ENCODE measurements around the gene PEX7.

Gene PEX7, protein sequence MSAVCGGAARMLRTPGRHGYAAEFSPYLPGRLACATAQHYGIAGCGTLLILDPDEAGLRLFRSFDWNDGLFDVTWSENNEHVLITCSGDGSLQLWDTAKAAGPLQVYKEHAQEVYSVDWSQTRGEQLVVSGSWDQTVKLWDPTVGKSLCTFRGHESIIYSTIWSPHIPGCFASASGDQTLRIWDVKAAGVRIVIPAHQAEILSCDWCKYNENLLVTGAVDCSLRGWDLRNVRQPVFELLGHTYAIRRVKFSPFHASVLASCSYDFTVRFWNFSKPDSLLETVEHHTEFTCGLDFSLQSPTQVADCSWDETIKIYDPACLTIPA

DNA sequence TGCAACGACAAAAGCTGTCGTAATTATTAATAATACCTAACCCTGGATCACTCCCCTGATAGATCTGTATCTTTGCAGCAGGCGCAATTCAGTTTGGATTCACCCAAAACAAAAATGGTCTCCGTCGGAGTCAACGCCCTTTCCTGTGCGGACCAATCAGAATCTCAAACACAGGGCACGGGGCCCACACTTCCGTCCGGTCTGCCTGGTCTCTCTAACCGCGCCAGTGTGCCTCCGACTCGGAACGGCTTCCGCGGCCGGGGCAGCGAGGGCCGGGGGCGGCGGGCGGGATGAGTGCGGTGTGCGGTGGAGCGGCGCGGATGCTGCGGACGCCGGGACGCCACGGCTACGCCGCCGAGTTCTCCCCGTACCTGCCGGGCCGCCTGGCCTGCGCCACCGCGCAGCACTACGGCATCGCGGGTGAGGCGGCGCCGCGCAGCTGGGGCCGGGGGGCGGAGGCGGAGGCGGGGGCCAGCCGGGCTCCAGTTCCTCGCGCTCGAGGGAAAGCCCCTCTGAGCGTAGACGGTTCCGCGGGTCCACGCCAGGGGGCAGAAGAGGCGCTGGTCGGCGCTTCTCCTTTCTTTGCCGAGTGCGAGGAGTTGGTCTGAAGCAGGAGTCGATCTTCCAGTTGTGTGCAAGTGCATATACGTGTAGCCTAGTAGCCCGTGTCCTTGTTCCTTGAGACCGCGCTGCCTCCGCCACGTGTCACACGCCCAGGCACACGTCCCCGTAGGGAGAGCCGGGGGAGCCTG, at the start of gene PEX7:
TSS of gene PEX7 (plus strand) at position 217 of the 752 bp plus-strand sequence. CDS start at position 291, 74 bp downstream.
- H3K4me3 Mint-ChIP-seq = peak within 1 kb of the TSS; percentile 87
- peaks cover 18% of the 10 kb centered on the region for H3K36me3 Mint-ChIP-seq (ENCODE audit: low read depth)
- peaks cover 21% of the 10 kb centered on the region for H3K4me1 Mint-ChIP-seq (ENCODE audit: low read depth)
- H3K27me3 Mint-ChIP-seq = no peaks in the 10 kb centered on the region
- H3K27ac Mint-ChIP-seq = peak within 1 kb of the TSS; percentile 86
- intact Hi-C loops (cut with micrococcal nuclease) = no loop called here
- H3K9me3 Mint-ChIP-seq = no peaks in the 10 kb centered on the region

DNA sequence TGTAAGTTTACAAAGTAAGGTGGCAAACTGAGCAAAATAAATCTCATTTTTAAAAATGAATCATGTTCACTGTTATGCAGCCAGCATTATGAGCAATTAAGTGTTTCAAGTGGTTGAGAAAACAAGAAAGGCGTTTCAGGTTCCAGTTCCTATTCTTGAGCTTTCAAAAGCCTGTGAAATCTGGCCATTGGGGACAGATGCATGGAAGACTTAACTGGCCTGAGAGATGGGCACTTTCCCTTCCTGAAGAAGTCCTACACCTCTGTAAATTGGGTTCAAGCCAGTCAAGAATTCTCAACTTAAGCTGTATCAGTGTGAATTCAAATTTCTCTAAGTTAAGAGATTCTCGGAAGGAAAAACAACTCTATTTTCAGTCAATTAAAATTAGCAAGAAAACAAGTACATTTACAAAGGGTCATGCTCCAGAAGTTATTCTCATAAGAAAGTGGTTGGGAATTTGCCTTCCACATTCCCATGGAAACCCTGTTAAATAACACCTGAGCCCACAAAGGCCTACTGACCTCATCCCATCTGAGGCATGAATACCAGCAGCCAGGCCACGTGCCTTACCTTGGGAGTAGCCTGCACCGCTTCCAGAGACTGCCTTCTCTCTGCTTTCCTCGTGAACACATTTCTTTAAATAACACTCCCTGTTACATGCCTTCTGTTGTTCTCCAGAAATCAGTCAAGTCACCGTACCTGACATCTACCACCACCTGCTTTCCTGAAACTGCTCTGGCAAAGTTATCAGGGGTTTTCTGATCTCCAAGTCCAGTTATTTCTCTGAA, 49.5 kb upstream of the PEX7 start:
- no peaks in the 10 kb centered on the region for H3K9me3 Mint-ChIP-seq
- H3K4me1 Mint-ChIP-seq (ENCODE audit: low read depth) = peaks cover 63% of the 10 kb centered on the region
- intact Hi-C loops (cut with micrococcal nuclease) = no loop called here
- peak overlapping the region; percentile 21 for H3K27ac Mint-ChIP-seq
- H3K27me3 Mint-ChIP-seq = no peaks in the 10 kb centered on the region
- H3K36me3 Mint-ChIP-seq (ENCODE audit: low read depth) = peaks cover 12% of the 10 kb centered on the region
- no peak overlapping the region for H3K4me3 Mint-ChIP-seq

DNA sequence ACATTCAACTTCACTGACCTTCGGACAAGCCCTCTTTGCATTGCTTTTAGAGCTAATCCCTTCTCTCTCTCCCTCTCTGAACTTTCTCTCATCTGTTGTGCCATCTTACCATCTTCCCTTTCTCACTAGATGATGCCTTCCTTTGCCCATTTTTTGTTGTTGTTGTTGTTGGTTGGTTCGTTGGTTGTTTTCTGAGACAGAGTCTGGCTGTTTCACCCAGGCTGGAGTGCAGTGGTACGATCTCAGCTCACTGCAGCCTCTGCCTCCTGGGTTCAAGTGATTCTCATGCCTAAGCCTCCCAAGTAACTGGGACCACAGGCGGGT, 49.0 kb upstream of the PEX7 start:
- H3K27me3 Mint-ChIP-seq = no peaks in the 10 kb centered on the region
- no peak overlapping the region for H3K4me3 Mint-ChIP-seq
- peak overlapping the region; percentile 21 for H3K27ac Mint-ChIP-seq
- H3K4me1 Mint-ChIP-seq (ENCODE audit: low read depth) = peaks cover 57% of the 10 kb centered on the region
- intact Hi-C loops (cut with micrococcal nuclease) = no loop called here
- H3K9me3 Mint-ChIP-seq = no peaks in the 10 kb centered on the region
- H3K36me3 Mint-ChIP-seq (ENCODE audit: low read depth) = peaks cover 12% of the 10 kb centered on the region

DNA sequence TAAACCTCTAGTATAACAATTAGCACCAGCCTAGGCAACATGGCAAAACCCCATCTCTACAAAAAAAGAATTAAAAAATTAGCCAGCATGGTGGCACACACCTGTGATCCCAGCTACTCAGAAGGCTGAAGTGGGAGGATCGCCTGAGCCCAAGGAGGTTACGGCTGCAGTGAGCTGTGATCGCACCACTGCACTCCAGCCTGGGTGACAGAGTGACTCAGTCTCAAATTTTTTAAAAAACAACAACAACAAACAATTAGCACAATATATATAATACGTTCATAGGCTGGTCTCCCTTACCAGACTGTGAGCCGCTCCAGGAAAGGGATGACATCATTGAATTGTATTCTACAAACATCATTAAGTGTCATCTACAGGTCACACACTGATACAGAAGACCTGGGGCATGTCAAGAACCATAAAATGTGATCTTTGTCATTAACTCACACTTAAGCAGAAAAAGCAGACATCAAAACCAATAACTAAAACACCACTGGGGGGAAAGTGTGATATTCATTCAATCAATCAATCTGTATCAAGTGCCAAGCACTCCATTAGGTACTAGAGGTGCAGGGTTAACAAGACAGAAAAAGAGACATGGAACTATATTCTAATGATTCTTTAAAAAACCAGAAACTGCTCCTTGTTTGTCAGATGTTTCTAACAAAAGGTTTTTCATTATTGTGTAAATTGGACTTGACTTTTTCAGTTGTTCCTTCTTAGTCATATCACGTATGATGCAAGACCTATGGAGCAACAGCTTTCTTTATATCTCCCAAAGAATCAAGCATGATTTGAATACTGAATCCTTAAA, 48.0 kb upstream of the PEX7 start:
- no peaks in the 10 kb centered on the region for H3K27me3 Mint-ChIP-seq
- no peak overlapping the region for H3K4me3 Mint-ChIP-seq
- H3K4me1 Mint-ChIP-seq (ENCODE audit: low read depth) = peaks cover 51% of the 10 kb centered on the region
- H3K36me3 Mint-ChIP-seq (ENCODE audit: low read depth) = peaks cover 12% of the 10 kb centered on the region
- peak overlapping the region; percentile 21 for H3K27ac Mint-ChIP-seq
- H3K9me3 Mint-ChIP-seq = no peaks in the 10 kb centered on the region
- intact Hi-C loops (cut with micrococcal nuclease) = no loop called here

DNA sequence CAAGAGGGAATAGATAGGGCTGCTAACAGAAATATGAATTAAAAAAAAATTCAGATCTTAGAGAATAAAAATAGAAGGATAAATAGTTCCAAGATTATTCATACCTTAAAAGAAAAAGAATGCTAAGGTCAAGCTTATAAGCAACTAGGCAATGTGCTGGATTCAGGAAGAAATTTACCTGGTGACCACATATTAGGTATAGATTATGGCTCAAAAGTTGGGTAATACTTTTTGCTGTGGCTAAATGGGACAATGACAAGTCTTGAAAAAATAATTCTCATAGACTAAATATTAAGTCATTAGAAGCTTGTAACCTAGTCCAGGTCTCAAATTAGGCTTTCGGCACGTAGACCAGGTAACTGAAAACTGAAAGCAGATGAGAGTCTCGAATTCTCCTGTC, 47.3 kb upstream of the PEX7 start:
- intact Hi-C loops (cut with micrococcal nuclease) = no loop called here
- Mint-ChIP-seq H3K27me3 (no peaks in the 10 kb centered on the region), H3K9me3 (no peaks in the 10 kb centered on the region), H3K27ac (peak overlapping the region; percentile 21), H3K4me1 (ENCODE audit: low read depth) (peaks cover 48% of the 10 kb centered on the region), H3K4me3 (no peak overlapping the region), H3K36me3 (ENCODE audit: low read depth) (peaks cover 12% of the 10 kb centered on the region)

DNA sequence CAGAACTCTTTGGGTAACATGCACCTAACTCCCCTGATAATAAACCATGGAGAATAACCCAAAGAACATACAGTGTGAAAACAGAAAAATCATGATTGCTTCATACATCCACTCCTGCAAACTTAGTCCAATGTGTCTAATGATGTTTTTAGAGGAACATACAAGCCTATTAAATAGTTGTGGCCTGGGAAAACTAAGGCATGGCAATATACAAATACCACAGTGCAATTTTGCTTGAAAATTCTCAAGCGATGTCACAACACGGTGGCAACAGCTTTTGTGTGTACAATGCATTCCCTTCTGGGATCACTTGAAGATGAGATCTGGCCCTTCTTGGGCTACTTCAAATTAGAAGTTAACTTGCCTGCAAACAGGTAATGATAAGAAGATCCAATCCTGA, 46.8 kb upstream of the PEX7 start:
- intact Hi-C loops (cut with micrococcal nuclease) = no loop called here

DNA sequence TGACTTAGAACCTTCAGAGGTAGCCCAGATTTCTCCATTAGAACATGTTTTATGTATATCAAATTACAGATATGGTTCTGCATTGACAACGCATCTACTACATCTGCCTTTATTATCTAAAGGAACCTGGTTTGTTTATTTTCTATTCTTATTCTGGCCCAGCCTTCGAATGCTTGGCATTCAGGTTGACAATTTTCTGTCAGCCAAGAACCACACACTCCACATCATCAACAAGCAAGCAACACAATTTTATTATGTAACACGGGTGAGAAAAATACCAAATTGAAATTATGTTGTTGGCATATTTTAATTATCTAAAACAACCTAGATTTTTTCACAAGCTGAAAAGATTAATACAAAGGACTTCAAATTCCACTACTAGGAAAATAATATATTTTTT, 44.7 kb upstream of the PEX7 start:
- peaks cover 37% of the 10 kb centered on the region for H3K4me1 Mint-ChIP-seq (ENCODE audit: low read depth)
- no peaks in the 10 kb centered on the region for H3K9me3 Mint-ChIP-seq
- no peak overlapping the region for H3K27ac Mint-ChIP-seq
- H3K4me3 Mint-ChIP-seq = no peak overlapping the region
- intact Hi-C loops (cut with micrococcal nuclease) = no loop called here
- H3K36me3 Mint-ChIP-seq (ENCODE audit: low read depth) = peaks cover 12% of the 10 kb centered on the region
- H3K27me3 Mint-ChIP-seq = no peaks in the 10 kb centered on the region

More for the DNA sequence above, 46.8 kb upstream of the PEX7 start:
- peaks cover 12% of the 10 kb centered on the region for H3K36me3 Mint-ChIP-seq (ENCODE audit: low read depth)
- H3K9me3 Mint-ChIP-seq = no peaks in the 10 kb centered on the region
- no peak overlapping the region for H3K27ac Mint-ChIP-seq
- no peaks in the 10 kb centered on the region for H3K27me3 Mint-ChIP-seq
- no peak overlapping the region for H3K4me3 Mint-ChIP-seq
- peaks cover 48% of the 10 kb centered on the region for H3K4me1 Mint-ChIP-seq (ENCODE audit: low read depth)

DNA sequence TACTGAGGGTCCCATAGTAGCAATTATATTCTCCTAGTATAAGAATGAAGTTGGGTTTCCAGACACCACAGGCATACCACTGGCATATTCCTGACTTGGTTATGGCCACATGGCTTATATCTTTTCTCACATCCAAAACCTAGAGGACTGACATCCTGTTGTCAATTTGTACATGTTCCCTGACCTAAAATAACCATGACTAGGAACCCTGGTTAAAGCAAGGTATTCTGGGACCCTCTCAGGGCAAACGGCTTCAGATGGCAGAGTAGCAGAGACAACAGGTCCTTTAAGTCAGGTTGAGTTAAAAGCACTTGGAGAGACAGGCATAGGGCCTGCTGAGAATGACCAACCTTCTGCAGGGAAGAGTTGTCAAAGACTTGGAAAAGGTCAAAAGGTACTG, 42.7 kb upstream of the PEX7 start:
- no peak overlapping the region for H3K4me3 Mint-ChIP-seq
- intact Hi-C loops (cut with micrococcal nuclease) = no loop called here

DNA sequence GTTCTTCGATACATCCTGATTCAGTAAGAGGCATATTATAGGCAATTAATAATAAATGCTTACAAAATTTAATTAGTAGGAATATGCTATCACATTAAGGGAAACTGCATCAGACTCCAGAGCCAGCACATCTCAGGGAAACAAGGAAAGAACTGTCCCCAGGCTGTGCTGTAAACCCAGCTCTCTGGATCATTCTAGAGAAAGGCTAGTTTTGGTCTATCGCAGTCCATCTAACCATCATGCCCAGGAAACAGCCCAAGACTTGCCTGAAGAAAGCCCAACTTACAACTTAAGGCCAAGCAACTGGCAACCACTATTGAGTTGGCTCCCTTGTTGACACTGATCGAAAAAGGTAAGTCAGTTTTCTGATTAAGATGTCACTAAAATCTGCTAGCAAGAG, 41.4 kb upstream of the PEX7 start:
- H3K4me1 Mint-ChIP-seq (ENCODE audit: low read depth) = peaks cover 41% of the 10 kb centered on the region
- peaks cover 27% of the 10 kb centered on the region for H3K36me3 Mint-ChIP-seq (ENCODE audit: low read depth)
- no peak overlapping the region for H3K27ac Mint-ChIP-seq
- H3K4me3 Mint-ChIP-seq = no peak overlapping the region
- no peaks in the 10 kb centered on the region for H3K9me3 Mint-ChIP-seq
- intact Hi-C loops (cut with micrococcal nuclease) = no loop called here
- no peaks in the 10 kb centered on the region for H3K27me3 Mint-ChIP-seq

More for the DNA sequence above, 42.7 kb upstream of the PEX7 start:
- Mint-ChIP-seq H3K27ac (no peak overlapping the region), H3K27me3 (no peaks in the 10 kb centered on the region), H3K4me1 (ENCODE audit: low read depth) (peaks cover 37% of the 10 kb centered on the region), H3K9me3 (no peaks in the 10 kb centered on the region), H3K36me3 (ENCODE audit: low read depth) (peaks cover 15% of the 10 kb centered on the region)

DNA sequence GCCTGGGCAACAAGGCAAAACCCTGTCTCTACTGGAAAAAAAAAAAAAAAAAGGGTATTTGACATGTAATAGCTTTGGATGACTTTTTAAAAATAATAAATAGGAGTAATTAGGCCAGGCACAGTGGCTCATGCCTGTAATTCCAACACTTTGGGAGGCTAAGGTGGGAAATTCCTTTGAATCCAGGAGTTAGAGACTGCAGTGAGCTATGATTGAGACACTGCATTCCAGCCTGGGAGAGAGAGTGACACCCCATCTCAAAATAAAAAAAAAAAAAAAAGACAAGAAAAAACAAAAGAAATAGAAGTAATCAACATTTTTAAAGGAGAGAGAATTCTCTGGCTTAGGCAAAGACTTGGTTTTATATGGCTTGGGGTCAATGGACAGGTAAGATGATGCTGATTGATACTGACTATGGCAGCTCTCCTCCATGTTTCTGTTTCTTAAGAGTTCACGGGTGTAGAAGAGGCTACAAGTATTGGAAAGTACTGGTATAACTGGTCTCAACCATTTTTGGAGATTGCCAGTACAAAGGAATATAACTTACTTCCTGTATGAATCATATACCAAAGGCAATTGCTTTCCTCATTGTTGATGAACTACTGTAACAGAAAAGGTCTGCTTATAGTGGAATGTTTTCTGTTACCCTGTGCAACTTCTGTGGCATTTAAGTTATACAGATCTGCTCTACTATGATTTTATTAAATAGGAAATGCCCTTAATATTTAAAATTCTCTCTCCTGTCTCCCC, 40.2 kb upstream of the PEX7 start:
- intact Hi-C loops (cut with micrococcal nuclease) = no loop called here
- Mint-ChIP-seq H3K36me3 (ENCODE audit: low read depth) (peaks cover 27% of the 10 kb centered on the region), H3K27me3 (no peaks in the 10 kb centered on the region), H3K9me3 (no peaks in the 10 kb centered on the region), H3K4me3 (no peak overlapping the region), H3K4me1 (ENCODE audit: low read depth) (peaks cover 47% of the 10 kb centered on the region), H3K27ac (peak overlapping the region; percentile 85)

DNA sequence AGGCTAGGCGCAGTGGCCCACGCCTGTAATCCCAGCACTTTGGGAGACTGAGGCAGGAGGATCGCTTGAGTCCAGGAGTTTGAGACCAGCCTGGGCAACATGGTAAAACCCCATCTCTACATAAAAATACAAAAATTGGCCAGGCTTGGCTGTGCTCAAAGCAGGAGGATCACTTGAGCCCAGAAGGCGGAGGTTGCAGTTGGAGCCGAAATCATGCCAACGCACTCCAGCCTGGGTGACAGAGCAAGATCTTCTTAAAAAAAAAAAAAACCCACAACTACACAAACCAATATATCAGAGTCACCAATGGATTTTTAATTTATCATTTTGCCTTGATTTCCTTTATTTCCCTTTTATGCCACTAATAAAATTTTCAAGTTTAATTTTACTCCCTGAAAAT, 39.4 kb upstream of the PEX7 start:
- Mint-ChIP-seq H3K4me3 (no peak overlapping the region), H3K27me3 (no peaks in the 10 kb centered on the region), H3K9me3 (no peaks in the 10 kb centered on the region), H3K36me3 (ENCODE audit: low read depth) (peaks cover 29% of the 10 kb centered on the region), H3K4me1 (ENCODE audit: low read depth) (peaks cover 55% of the 10 kb centered on the region), H3K27ac (peak overlapping the region; percentile 85)
- intact Hi-C loops (cut with micrococcal nuclease) = no loop called here

DNA sequence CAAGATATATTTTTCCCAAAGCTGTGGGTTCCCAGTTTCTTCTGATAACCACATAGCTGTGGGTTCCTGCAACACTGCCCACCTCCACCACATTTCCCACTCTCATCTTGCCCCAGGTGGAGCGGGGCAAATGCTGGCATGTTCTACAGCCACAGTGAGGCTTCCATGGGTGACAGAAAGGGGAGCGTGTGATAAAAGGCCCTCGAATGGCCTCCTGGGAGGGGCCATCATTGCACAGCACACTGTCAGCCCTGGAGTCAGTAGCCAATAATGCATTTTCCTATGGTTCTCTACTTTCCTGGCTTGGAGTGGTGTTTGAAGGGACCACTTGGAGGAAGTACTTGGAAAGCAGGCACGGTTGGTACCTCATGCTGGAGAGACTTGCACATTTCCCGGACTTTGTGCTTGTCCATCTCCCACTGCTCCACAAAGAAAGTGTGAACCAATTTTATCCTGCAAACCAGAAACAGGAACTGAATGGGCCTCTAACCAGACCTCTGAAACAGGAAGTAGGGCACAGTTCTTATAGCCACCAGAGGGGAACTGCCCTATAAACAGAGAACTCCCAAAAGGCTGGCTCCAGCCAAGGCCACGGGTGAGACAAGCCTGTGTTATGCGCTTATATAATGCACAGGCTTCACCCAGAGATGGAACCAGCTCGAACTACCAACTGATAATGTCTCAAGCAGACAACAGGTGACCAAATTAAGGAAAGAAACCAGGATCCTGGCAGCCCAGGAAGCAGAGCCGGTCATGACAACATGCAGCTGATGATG, 38.7 kb upstream of the PEX7 start:
- H3K27me3 Mint-ChIP-seq = no peaks in the 10 kb centered on the region
- peaks cover 35% of the 10 kb centered on the region for H3K36me3 Mint-ChIP-seq (ENCODE audit: low read depth)

More for the DNA sequence above, 38.7 kb upstream of the PEX7 start:
- intact Hi-C loops (cut with micrococcal nuclease) = no loop called here
- Mint-ChIP-seq H3K9me3 (no peaks in the 10 kb centered on the region), H3K4me1 (ENCODE audit: low read depth) (peaks cover 61% of the 10 kb centered on the region), H3K4me3 (peak overlapping the region; percentile 85), H3K27ac (peak overlapping the region; percentile 85)
